CD4-positive, alpha-beta T cell (primary cell): Measurements from ENCODE around the gene ACVR1C. TPM values are rescaled to one million over a fixed set of nuclear protein-coding genes. Genes with fewer than 3 reads are reported as not detected.

ENCODE experiments used
- ATAC-seq: fragments of 200-7000 bp; cut with Tn5 transposase; one replicate; pipeline ENCODE4 v1.10.0; 2022; ENCODE audit warnings: mild to moderate bottlenecking; ENCODE audit not compliant: poor library complexity
- CTCF ChIA-PET: fragments of 350-600 bp; sonication (Branson Sonifier 250); formaldehyde crosslinking; loops from one replicate; lab custom pipeline; 2021; ENCODE audit warnings: antibody characterized with exemption, inconsistent platforms; lab: Charles Lee
- POLR2A ChIA-PET: fragments of 350-600 bp; sonication (Branson Sonifier 250); formaldehyde crosslinking; loops from one replicate; lab custom pipeline; 2021; ENCODE audit warnings: antibody characterized with exemption, inconsistent platforms; lab: Charles Lee
- DNase-seq, 14 experiments: peaks; one replicate each; pipeline ENCODE4 v3.0.0-alpha.2; 2013 to 2020; ENCODE audit warnings: mixed read lengths in 2 of 14
- H3K27ac ChIP-seq, 2 donors: one replicate each; pipeline versions ENCODE4 v1.5.1 to v1.7.0; 2013; ENCODE audit warnings: low read length in 2 of 2, low read depth in 1 of 2, mild to moderate bottlenecking in 1 of 2
- H3K27me3 ChIP-seq, 2 experiments: 1 replicate in 1 of 2; 2 replicates in 1 of 2; pipeline versions ENCODE4 v1.6.1 to v1.7.0; 2013; ENCODE audit warnings: low read length in 2 of 2, control low read depth in 1 of 2, mild to moderate bottlenecking in 1 of 2, moderate library complexity in 1 of 2; ENCODE audit not compliant: insufficient read depth in 2 of 2, control insufficient read depth in 1 of 2
- H3K36me3 ChIP-seq: one replicate; pipeline ENCODE4 v1.6.1; 2013; ENCODE audit warnings: low read length, control low read depth; ENCODE audit not compliant: insufficient read depth
- H3K4me1 ChIP-seq: one replicate; pipeline ENCODE4 v1.6.1; 2013; ENCODE audit warnings: low read length, control low read depth; ENCODE audit not compliant: insufficient read depth
- H3K4me3 ChIP-seq: one replicate; pipeline ENCODE4 v1.5.1; 2013; ENCODE audit warnings: mild to moderate bottlenecking, low read length, moderate library complexity
- H3K9me3 ChIP-seq, 2 experiments: 1 replicate in 1 of 2; 2 replicates in 1 of 2; pipeline versions ENCODE4 v1.6.1 to v1.7.0; 2013; ENCODE audit warnings: low read length in 2 of 2, mild to moderate bottlenecking in 2 of 2, control low read depth in 1 of 2, moderate library complexity in 1 of 2; ENCODE audit not compliant: control insufficient read depth in 1 of 2, insufficient read depth in 1 of 2
- H3K27ac Mint-ChIP-seq: one replicate; pipeline ENCODE4 v1.8.0; 2020; ENCODE audit warnings: mixed read lengths
- H3K27me3 Mint-ChIP-seq: one replicate; pipeline ENCODE4 v1.8.0; 2021; ENCODE audit warnings: mixed read lengths
- H3K36me3 Mint-ChIP-seq: one replicate; pipeline ENCODE4 v1.8.0; 2021; ENCODE audit warnings: low read depth, mixed read lengths
- H3K4me1 Mint-ChIP-seq: one replicate; pipeline ENCODE4 v1.8.0; 2021; ENCODE audit warnings: low read depth, mixed read lengths
- H3K4me3 Mint-ChIP-seq: one replicate; pipeline ENCODE4 v1.8.0; 2020; ENCODE audit warnings: mild to moderate bottlenecking, mixed read lengths
- H3K9me3 Mint-ChIP-seq: one replicate; pipeline ENCODE4 v1.8.0; 2020; ENCODE audit warnings: mixed read lengths
- CTCF ChIP-seq: fragments of 200-600 bp; IDR thresholded peaks from one replicate; pipeline ENCODE4 v1.8.0; 2022; ENCODE audit warnings: antibody characterized with exemption, mild to moderate bottlenecking
- intact Hi-C, 2 experiments: fragments of 100-400 bp; cut with DNase I in 1 of 2; cut with micrococcal nuclease in 1 of 2; formaldehyde crosslinking; loops; one replicate each; pipeline versions ENCODE4 v1.15.1 to v1.9.0; 2023 to 2025; cut with DNase I, micrococcal nuclease
- total RNA-seq, 174 experiments: library from RNA in 2 of 174; stranded (reverse) in 2 of 174; gene quantifications; one replicate each; pipeline ENCODE4 v1.2.3 and lab custom pipeline; 2021 to 2026

ACVR1C gene
- total RNA-seq, 2 experiments from 2014 or later = 5.2 to 6.2 TPM

DNA sequence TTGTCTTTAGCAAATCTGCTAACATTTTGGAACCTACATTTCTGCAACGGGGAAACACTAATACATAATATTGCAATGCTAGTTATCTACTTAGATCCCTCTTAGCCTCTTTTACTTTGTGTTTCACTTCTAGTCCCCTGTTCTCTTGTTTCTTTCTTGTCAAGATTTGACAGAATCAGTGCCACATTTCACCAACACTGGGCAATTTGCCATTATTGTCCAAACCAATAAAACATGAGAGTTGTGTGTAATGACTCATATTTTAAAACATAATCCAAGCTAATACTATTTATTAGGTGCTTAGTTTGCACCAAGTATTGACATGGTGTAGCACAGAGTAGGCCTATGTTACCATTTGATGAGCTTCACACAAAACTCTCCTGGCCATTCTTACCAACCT lies 33.7 kb upstream of the ACVR1C start:
- Histone ChIP-seq H3K36me3 (no peaks in the 10 kb centered on the region), H3K4me1 (no peaks in the 10 kb centered on the region), H3K4me3 (no peak overlapping the region), H3K9me3 (no peaks in the 10 kb centered on the region), H3K27ac (no peak overlapping the region), H3K27me3 (no peaks in the 10 kb centered on the region)
- Mint-ChIP-seq H3K4me3 (no peak overlapping the region), H3K9me3 (peaks cover 7% of the 10 kb centered on the region), H3K4me1 (no peaks in the 10 kb centered on the region), H3K27me3 (no peaks in the 10 kb centered on the region), H3K27ac (no peak overlapping the region), H3K36me3 (no peaks in the 10 kb centered on the region)
- no peak for TF ChIP-seq CTCF
- POLR2A ChIA-PET = no interaction called here
- CTCF ChIA-PET = no interaction called here
- no peak for ATAC-seq
- intact Hi-C loops = no loop called here
- DNase-seq = no peak

GRCh38 chr2:157661776-157662175 lies 33.1 kb upstream of the ACVR1C start:
- intact Hi-C loops = no loop called here
- CTCF ChIA-PET = no interaction called here
- Mint-ChIP-seq H3K36me3 (no peaks in the 10 kb centered on the region), H3K27ac (no peak overlapping the region), H3K4me3 (no peak overlapping the region), H3K27me3 (no peaks in the 10 kb centered on the region), H3K4me1 (no peaks in the 10 kb centered on the region), H3K9me3 (peaks cover 7% of the 10 kb centered on the region)
- POLR2A ChIA-PET = no interaction called here
- no peaks in the 10 kb centered on the region for H3K27me3 ChIP-seq
- no peak for DNase-seq
- ATAC-seq = no peak
- TF ChIP-seq CTCF = no peak
- no peaks in the 10 kb centered on the region for H3K9me3 ChIP-seq
- H3K27ac ChIP-seq = no peak overlapping the region
- H3K36me3 ChIP-seq = no peaks in the 10 kb centered on the region
- H3K4me3 ChIP-seq = no peak overlapping the region
- no peaks in the 10 kb centered on the region for H3K4me1 ChIP-seq

DNA sequence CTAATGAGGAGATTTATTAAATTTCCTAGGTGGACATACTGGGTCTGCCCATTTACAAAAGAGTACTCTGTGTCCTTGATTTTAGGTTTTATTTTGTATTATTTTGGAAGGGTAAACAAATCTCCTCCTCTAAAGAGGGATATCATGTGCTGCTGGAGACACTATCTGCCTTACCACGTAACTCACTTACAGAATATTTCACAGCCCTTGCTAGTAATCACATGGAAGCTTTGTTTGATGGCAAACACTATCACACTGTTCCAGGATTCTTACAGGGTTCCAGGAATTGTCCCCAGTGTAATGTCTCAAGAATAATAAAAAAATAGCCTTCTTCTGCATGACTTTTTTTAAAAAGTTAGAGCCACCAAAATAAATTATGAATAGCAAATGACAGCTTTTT lies 29.2 kb upstream of the ACVR1C start:
- Histone ChIP-seq H3K9me3 (no peaks in the 10 kb centered on the region), H3K4me3 (no peak overlapping the region), H3K27ac (no peak overlapping the region), H3K4me1 (no peaks in the 10 kb centered on the region), H3K36me3 (no peaks in the 10 kb centered on the region), H3K27me3 (no peaks in the 10 kb centered on the region)
- CTCF ChIA-PET = no interaction called here
- DNase-seq = no peak
- H3K4me3 Mint-ChIP-seq = no peak overlapping the region
- POLR2A ChIA-PET = no interaction called here
- no peak overlapping the region for H3K27ac Mint-ChIP-seq
- intact Hi-C loops = no loop called here
- no peak for TF ChIP-seq CTCF
- H3K4me1 Mint-ChIP-seq = no peaks in the 10 kb centered on the region
- no peaks in the 10 kb centered on the region for H3K36me3 Mint-ChIP-seq
- ATAC-seq = no peak
- peaks cover 2% of the 10 kb centered on the region for H3K9me3 Mint-ChIP-seq
- H3K27me3 Mint-ChIP-seq = no peaks in the 10 kb centered on the region
